CD4-positive, alpha-beta memory T cell (primary cell): ENCODE results near the gene LMAN2. TPM values are rescaled to one million over a fixed set of nuclear protein-coding genes. Genes with fewer than 3 reads are reported as not detected.
"Not testable (repeated sequence)": the region's sequence is repeated elsewhere in the genome, so short reads cannot be mapped to it uniquely, and the experiment has no call there.

ENCODE experiments used
- CTCF ChIA-PET: fragments of 350-600 bp; sonication (Branson Sonifier 250); formaldehyde crosslinking; loops from one replicate; lab custom pipeline; 2021; ENCODE audit warnings: inconsistent platforms; ENCODE audit not compliant: partially characterized antibody; lab: Charles Lee
- POLR2A ChIA-PET: fragments of 350-600 bp; sonication (Branson Sonifier 250); formaldehyde crosslinking; loops from one replicate; lab custom pipeline; 2021; ENCODE audit not compliant: partially characterized antibody; lab: Charles Lee
- DNase-seq, 5 donors: peaks; one replicate each; pipeline versions ENCODE4 v3.0.0 to v3.0.0-alpha.2; 2020 to 2022; ENCODE audit warnings: mixed read lengths in 1 of 5
- H3K27ac ChIP-seq: one replicate; pipeline ENCODE4 v1.7.0; 2013; ENCODE audit warnings: low read depth, low read length
- H3K27me3 ChIP-seq: 2 replicates; pipeline ENCODE4 v1.7.0; 2013; ENCODE audit warnings: mild to moderate bottlenecking, low read length, moderate library complexity; ENCODE audit not compliant: insufficient read depth
- H3K36me3 ChIP-seq: 2 replicates; pipeline ENCODE4 v1.7.0; 2013; ENCODE audit warnings: mild to moderate bottlenecking, low read length, moderate library complexity; ENCODE audit not compliant: insufficient read depth
- H3K4me1 ChIP-seq: 2 replicates; pipeline ENCODE4 v1.7.0; 2013; ENCODE audit warnings: mild to moderate bottlenecking, low read length, moderate library complexity; ENCODE audit not compliant: insufficient read depth
- H3K4me3 ChIP-seq, 2 donors: one replicate each; pipeline ENCODE4 v1.7.0; 2013; ENCODE audit warnings: low read length in 2 of 2, mild to moderate bottlenecking in 1 of 2
- H3K9me3 ChIP-seq, 2 donors: one replicate each; pipeline ENCODE4 v1.7.0; 2013; ENCODE audit warnings: low read length in 2 of 2, control low read depth in 1 of 2; ENCODE audit not compliant: control insufficient read depth in 1 of 2
- H3K27ac Mint-ChIP-seq, 7 donors: one replicate each; pipeline ENCODE4 v1.8.0; 2020 to 2021; ENCODE audit warnings: mixed read lengths in 7 of 7, mild to moderate bottlenecking in 6 of 7, inconsistent platforms in 3 of 7, moderate library complexity in 3 of 7
- H3K27me3 Mint-ChIP-seq, 2 donors: one replicate each; pipeline ENCODE4 v1.8.0; 2020 to 2021; ENCODE audit warnings: mixed read lengths in 2 of 2
- H3K36me3 Mint-ChIP-seq, 2 donors: one replicate each; pipeline ENCODE4 v1.8.0; 2020 to 2021; ENCODE audit warnings: mixed read lengths in 2 of 2, inconsistent platforms in 1 of 2, mild to moderate bottlenecking in 1 of 2
- H3K4me1 Mint-ChIP-seq, 4 donors: one replicate each; pipeline ENCODE4 v1.8.0; 2020 to 2021; ENCODE audit warnings: mixed read lengths in 4 of 4, mild to moderate bottlenecking in 1 of 4
- H3K4me3 Mint-ChIP-seq, 8 donors: one replicate each; pipeline ENCODE4 v1.8.0; 2020 to 2021; ENCODE audit warnings: mixed read lengths in 8 of 8, mild to moderate bottlenecking in 7 of 8, moderate library complexity in 6 of 8, inconsistent platforms in 3 of 8
- H3K9me3 Mint-ChIP-seq, 8 donors: one replicate each; pipeline ENCODE4 v1.8.0; 2020 to 2021; ENCODE audit warnings: mixed read lengths in 8 of 8, mild to moderate bottlenecking in 5 of 8, inconsistent platforms in 3 of 8, moderate library complexity in 1 of 8
- intact Hi-C: fragments of 100-400 bp; cut with micrococcal nuclease; formaldehyde crosslinking; loops from one replicate; pipeline ENCODE4 v1.15.1; 2023
- polyA plus RNA-seq, 2 donors: library from polyadenylated mRNA; unstranded; fragments of 300-500 nt; fragmentation: Illumina TruSeq; gene quantifications; one replicate each; pipeline ENCODE4 v1.2.3, GENCODE V29; 2021
- total RNA-seq, 2 experiments: library from RNA; stranded (reverse); gene quantifications; one replicate each; pipeline ENCODE4 v1.2.3, GENCODE V29; 2021

LMAN2 gene
- total and polyA plus RNA-seq, 4 experiments from 2014 or later, result 114 to 322 (median 173) TPM

GRCh38 chr5:177361418-177362291 is 10.2 kb upstream of the LMAN2 start:
- peak in 1 of 5 donors; percentile 23 for DNase-seq
- H3K4me3 Mint-ChIP-seq, result peak overlapping the region; percentile 81 to 89 (median 85)
- Histone ChIP-seq H3K4me3 (no peak overlapping the region), H3K9me3 (no peaks in the 10 kb centered on the region), H3K27ac (peak overlapping the region; percentile 81), H3K27me3 (no peaks in the 10 kb centered on the region), H3K36me3 (peaks cover 12% of the 10 kb centered on the region), H3K4me1 (peaks cover 91% of the 10 kb centered on the region)
- peaks cover 51 to 88% (median 71%) of the 10 kb centered on the region in 4 donors for H3K4me1 Mint-ChIP-seq
- H3K27me3 Mint-ChIP-seq, result no peaks in the 10 kb centered on the region
- POLR2A ChIA-PET, result interaction anchor here (1.0 to 5.9 kb wide), 12 partner anchors 8 to 72 kb away, joined by 3 to 59 read pairs (median 4); partner anchors contain the start of gene LMAN2
- H3K9me3 Mint-ChIP-seq, result peaks cover 0 to 3% (median 0%) of the 10 kb centered on the region in 8 donors
- intact Hi-C loops, result loop anchor here (5.0 kb wide), 2 partner anchors 41 to 59 kb away; partner anchors contain the start of genes PFN3, PRELID1 and RAB24
- CTCF ChIA-PET, result interaction anchor here (0.9 to 8.7 kb wide), 10 partner anchors 9 to 140 kb away, joined by 3 to 90 read pairs (median 5); no protein-coding TSS in a partner anchor
- peak overlapping the region; percentile 86 to 97 (median 92) for H3K27ac Mint-ChIP-seq
- H3K36me3 Mint-ChIP-seq, result peaks cover 11 to 45% of the 10 kb centered on the region in 2 donors

- ChIA-PET POLR2A (interaction anchor here (0.9 to 5.9 kb wide), 11 partner anchors 7 to 95 kb away, joined by 3 to 59 read pairs (median 4); partner anchors contain the start of gene LMAN2), CTCF (interaction anchor here (0.7 to 8.7 kb wide), 8 partner anchors 9 to 147 kb away, joined by 3 to 90 read pairs (median 10); no protein-coding TSS in a partner anchor)
- peaks cover 91% of the 10 kb centered on the region for H3K4me1 ChIP-seq
- not testable (repeated sequence) for H3K4me3 ChIP-seq, H3K27me3 Mint-ChIP-seq, H3K27me3 ChIP-seq, H3K36me3 ChIP-seq, H3K9me3 ChIP-seq, H3K9me3 Mint-ChIP-seq
- peaks cover 7 to 44% of the 10 kb centered on the region in 2 donors for H3K36me3 Mint-ChIP-seq
- H3K4me3 Mint-ChIP-seq, result peak overlapping the region in 7 of 8 donors; percentile 44 to 85 (median 60)
- peaks cover 54 to 95% (median 73%) of the 10 kb centered on the region in 4 donors for H3K4me1 Mint-ChIP-seq
- peak in 1 of 5 donors; percentile 27 for DNase-seq
- H3K27ac Mint-ChIP-seq, result peak overlapping the region in 5 of 7 donors; percentile 17 to 92 (median 37)
- peak overlapping the region; percentile 81 for H3K27ac ChIP-seq
- intact Hi-C loops, result loop anchor here (5.0 kb wide), 2 partner anchors 42 to 58 kb away; partner anchors contain the start of genes PFN3, PRELID1 and RAB24
Observed at GRCh38 chr5:177360740-177361139, 9.3 kb upstream of the LMAN2 start.

- peak overlapping the region; percentile 84 to 97 (median 90) for H3K4me3 Mint-ChIP-seq
- peaks cover 7 to 40% of the 10 kb centered on the region in 2 donors for H3K36me3 Mint-ChIP-seq
- H3K27ac Mint-ChIP-seq, result peak overlapping the region; percentile 89 to 96 (median 92)
- peak overlapping the region; percentile 22 to 92 for H3K4me3 ChIP-seq
- H3K4me1 ChIP-seq, result peaks cover 89% of the 10 kb centered on the region
- CTCF ChIA-PET, result interaction anchor here (0.8 to 8.7 kb wide), 5 partner anchors 10 to 148 kb away, joined by 3 to 90 read pairs (median 14); no protein-coding TSS in a partner anchor
- H3K36me3 ChIP-seq, result no peaks in the 10 kb centered on the region
- H3K27ac ChIP-seq, result peak overlapping the region; percentile 75
- H3K4me1 Mint-ChIP-seq, result peaks cover 59 to 98% (median 77%) of the 10 kb centered on the region in 4 donors
- no peaks in the 10 kb centered on the region for H3K27me3 ChIP-seq
- intact Hi-C loops, result loop anchor here (5.0 kb wide), 3 partner anchors 32 to 58 kb away; partner anchors contain the start of genes PFN3, PRELID1 and RAB24
- POLR2A ChIA-PET, result interaction anchor here (1.0 to 5.9 kb wide), 9 partner anchors 8 to 137 kb away, joined by 3 to 59 read pairs (median 8); partner anchors contain the start of genes LMAN2 and PDLIM7
- H3K9me3 Mint-ChIP-seq, result peaks cover 0 to 3% (median under 1%) of the 10 kb centered on the region in 8 donors
- H3K27me3 Mint-ChIP-seq, result no peaks in the 10 kb centered on the region
- peak in 1 of 5 donors; percentile 27 for DNase-seq
- no peaks in the 10 kb centered on the region for H3K9me3 ChIP-seq
Observed at GRCh38 chr5:177359860-177360259, 8.4 kb upstream of the LMAN2 start.

GRCh38 chr5:177359451-177359851 is 8.0 kb upstream of the LMAN2 start:
- peak overlapping the region; percentile 84 to 97 (median 90) for H3K4me3 Mint-ChIP-seq
- Histone ChIP-seq H3K27ac (peak overlapping the region; percentile 75), H3K9me3 (no peaks in the 10 kb centered on the region), H3K27me3 (no peaks in the 10 kb centered on the region), H3K36me3 (no peaks in the 10 kb centered on the region), H3K4me3 (peak overlapping the region; percentile 92 to 95), H3K4me1 (peaks cover 87% of the 10 kb centered on the region)
- intact Hi-C loops, result loop anchor here (5.0 kb wide), 1 partner anchor 33 kb away; no protein-coding TSS in a partner anchor
- DNase-seq, result peak in 1 of 5 donors; percentile 31
- peaks cover 7 to 37% of the 10 kb centered on the region in 2 donors for H3K36me3 Mint-ChIP-seq
- ChIA-PET CTCF (interaction anchor here (0.8 to 8.7 kb wide), 7 partner anchors 11 to 50 kb away, joined by 3 to 90 read pairs (median 11); no protein-coding TSS in a partner anchor), POLR2A (interaction anchor here (1.1 to 5.9 kb wide), 11 partner anchors 8 to 138 kb away, joined by 3 to 59 read pairs (median 9); partner anchors contain the start of genes LMAN2 and PDLIM7)
- H3K27ac Mint-ChIP-seq, result peak overlapping the region; percentile 89 to 96 (median 93)
- no peaks in the 10 kb centered on the region for H3K27me3 Mint-ChIP-seq
- peaks cover 0 to 3% (median under 1%) of the 10 kb centered on the region in 8 donors for H3K9me3 Mint-ChIP-seq
- peaks cover 58 to 98% (median 78%) of the 10 kb centered on the region in 4 donors for H3K4me1 Mint-ChIP-seq

GRCh38 chr5:177358370-177358819 is 6.9 kb upstream of the LMAN2 start:
- H3K4me3 Mint-ChIP-seq, result peak overlapping the region; percentile 84 to 97 (median 90)
- peaks cover 57 to 95% (median 74%) of the 10 kb centered on the region in 4 donors for H3K4me1 Mint-ChIP-seq
- intact Hi-C loops, result loop anchor here (5.0 kb wide), 1 partner anchor 34 kb away; no protein-coding TSS in a partner anchor
- Histone ChIP-seq H3K27ac (peak overlapping the region; percentile 75), H3K27me3 (no peaks in the 10 kb centered on the region), H3K4me1 (peaks cover 76% of the 10 kb centered on the region), H3K4me3 (peak overlapping the region; percentile 92 to 95), H3K36me3 (no peaks in the 10 kb centered on the region), H3K9me3 (no peaks in the 10 kb centered on the region)
- ChIA-PET POLR2A (interaction anchor here (0.5 to 4.9 kb wide), 18 partner anchors 7 to 372 kb away, joined by 3 to 43 read pairs (median 4); partner anchors contain the start of genes LMAN2, PDLIM7 and PRR7), CTCF (interaction anchor here (1.1 to 8.7 kb wide), 10 partner anchors 12 to 97 kb away, joined by 3 to 90 read pairs (median 8); no protein-coding TSS in a partner anchor)
- H3K27ac Mint-ChIP-seq, result peak overlapping the region; percentile 89 to 94 (median 93)
- H3K36me3 Mint-ChIP-seq, result peaks cover 7 to 33% of the 10 kb centered on the region in 2 donors
- no peaks in the 10 kb centered on the region for H3K27me3 Mint-ChIP-seq
- H3K9me3 Mint-ChIP-seq, result peaks cover 0 to 3% (median under 1%) of the 10 kb centered on the region in 8 donors
- no peak for DNase-seq
